ENCODE data around the gene NPR2.
A peak's percentile ranks its signal among the peaks of the same experiment; 100 is the strongest.

Gene NPR2

DNA sequence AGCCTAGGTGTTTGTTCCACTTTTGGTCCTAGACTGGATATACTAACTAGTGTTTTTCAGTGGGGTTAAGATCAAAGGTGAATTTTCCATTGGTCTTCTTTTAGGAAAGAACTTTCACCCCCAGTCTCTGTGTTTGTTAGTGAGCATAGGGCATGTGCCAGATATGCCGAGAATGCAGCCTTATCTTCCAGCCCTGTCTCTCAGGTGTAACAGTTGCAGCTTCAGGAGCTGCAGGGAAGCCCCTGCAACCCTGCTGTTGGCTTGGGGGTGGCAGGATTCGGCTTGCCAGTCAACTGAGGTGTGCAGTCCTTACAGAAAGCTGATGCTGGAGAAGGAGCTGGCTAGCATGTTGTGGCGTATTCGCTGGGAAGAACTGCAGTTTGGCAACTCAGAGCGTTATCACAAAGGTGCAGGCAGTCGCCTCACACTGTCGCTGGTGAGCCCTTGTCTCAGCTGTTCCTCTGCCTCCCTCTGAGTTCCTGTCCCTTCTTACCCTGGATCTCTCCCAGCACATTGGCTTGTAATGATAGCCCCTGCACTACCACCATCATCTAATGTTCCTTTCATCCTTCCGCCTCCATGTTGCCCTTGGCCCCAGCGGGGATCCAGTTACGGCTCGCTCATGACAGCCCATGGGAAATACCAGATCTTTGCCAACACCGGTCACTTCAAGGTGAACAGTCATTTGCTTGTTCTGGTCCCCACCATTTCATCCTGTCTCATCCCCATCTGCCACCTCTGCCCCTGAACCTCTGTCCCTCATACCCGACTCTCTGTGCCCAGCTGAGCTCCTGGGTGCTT is 10.1 kb downstream of the NPR2 start:
- no peak for DNase-seq

DNA sequence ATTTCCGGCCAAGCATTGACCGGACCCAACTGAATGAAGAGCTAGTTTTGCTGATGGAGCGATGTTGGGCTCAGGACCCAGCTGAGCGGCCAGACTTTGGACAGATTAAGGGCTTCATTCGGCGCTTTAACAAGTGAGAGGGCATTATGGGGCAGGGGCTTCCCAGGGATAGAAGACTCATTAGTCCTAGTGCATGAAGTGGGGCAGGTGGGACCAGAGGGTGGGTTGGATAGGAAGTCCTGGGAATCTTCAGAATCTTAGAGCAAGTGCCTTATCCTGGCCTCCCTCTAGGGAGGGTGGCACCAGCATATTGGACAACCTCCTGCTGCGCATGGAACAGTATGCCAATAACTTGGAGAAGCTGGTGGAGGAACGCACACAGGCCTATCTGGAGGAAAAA is 14.7 kb downstream of the NPR2 start:
- DNase-seq: no peak

DNA sequence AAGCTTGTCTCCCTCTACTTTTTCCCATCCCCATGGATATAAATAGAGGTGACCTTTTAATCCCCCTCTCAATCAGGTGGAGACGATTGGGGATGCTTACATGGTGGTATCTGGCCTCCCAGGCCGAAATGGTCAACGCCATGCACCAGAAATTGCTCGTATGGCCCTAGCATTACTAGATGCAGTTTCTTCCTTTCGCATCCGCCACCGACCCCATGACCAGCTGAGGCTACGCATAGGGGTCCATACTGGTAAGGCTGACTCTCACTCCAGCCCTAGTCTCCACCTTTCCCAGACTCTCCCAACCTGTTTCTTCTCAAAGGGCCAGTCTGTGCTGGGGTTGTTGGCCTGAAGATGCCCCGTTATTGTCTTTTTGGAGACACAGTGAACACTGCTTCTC is 17.0 kb downstream of the NPR2 start:
- no peak for DNase-seq

DNA sequence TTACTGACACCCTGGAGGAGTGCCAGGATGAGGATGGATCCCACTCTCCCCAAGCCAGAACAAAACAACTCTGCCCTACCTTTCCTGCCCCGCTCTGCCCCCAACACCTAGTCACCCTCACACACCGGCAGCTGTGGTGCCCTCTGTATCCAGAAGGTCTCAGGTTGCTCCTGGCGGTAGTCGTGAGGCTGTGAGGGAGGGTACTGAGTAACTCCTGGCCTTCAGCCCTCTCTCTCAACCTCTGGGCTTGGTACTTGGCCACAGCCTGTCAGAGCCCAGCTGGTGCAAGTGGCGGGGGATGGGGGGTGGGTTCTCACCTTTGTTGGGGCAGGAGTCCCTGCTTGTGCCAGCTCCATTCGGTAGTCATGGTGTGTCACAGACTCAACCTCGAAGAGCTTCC is 18.7 kb downstream of the NPR2 start:
- DNase-seq: no peak

DNA sequence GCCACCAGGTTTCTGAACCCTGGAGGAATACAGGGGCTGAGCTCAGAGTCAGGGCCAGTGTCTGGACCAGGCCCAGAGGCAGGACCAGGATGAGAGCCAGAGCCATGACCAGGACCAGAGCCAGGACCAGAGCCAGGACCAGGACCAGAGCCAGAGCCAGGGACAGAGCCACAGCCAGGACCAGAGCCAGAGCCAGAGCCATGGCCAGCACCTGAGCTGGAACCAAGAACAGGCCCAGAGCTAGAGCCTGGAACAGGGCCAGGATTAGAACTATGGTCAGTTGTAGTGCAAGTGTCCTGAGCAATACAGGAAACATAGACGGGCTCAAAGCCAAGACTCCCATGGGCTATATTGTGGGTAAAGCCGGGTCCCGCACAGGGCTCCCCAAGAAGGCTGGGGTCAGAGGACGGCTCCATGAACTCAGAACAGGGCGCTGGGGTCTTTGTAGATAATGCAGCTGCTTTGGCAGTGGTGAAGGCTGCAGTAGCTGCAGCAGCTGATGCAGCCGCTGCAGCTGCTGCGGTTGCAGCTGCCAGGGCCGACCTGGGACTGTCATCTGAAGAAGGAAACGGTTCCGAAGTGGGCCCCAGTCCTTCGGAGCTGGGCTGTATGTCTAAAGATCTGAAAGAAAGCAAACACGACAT is 20.1 kb downstream of the NPR2 start:
- DNase-seq: no peak

DNA sequence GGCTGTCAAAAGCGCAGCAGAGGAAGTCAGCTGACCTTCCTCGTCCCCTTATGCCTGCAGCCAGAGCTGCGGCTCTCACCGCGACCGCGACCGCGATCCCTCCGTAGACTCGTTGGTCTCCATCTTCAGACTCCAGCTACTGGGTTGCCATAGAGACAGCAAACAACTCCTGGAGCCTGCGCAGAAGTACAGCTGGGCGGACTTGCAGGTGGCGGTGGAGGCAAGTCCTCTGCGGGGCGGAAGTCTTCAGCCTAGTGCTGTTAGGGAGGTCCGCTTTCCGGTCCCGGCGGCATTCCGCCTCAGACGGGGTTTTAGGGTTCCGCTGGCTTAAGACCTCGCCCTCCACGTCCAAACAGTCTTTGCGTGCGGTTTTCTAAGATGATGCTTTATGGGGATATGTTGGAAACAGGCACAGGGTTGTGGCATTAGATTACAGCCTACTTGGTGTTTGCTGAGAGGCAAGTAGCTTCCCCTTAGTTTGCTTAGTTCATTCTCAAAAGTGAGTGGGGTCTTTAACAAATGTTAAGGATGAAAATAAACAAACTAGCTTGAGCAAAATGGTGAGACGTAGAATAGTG is 20.7 kb downstream of the NPR2 start, which contains the start of gene SPAG8:
SPAG8 (minus strand) TSS at position 238 of the 578 bp plus-strand sequence; CDS start at position 123, 115 bp downstream.
- DNase-seq: peak; percentile 94

DNA sequence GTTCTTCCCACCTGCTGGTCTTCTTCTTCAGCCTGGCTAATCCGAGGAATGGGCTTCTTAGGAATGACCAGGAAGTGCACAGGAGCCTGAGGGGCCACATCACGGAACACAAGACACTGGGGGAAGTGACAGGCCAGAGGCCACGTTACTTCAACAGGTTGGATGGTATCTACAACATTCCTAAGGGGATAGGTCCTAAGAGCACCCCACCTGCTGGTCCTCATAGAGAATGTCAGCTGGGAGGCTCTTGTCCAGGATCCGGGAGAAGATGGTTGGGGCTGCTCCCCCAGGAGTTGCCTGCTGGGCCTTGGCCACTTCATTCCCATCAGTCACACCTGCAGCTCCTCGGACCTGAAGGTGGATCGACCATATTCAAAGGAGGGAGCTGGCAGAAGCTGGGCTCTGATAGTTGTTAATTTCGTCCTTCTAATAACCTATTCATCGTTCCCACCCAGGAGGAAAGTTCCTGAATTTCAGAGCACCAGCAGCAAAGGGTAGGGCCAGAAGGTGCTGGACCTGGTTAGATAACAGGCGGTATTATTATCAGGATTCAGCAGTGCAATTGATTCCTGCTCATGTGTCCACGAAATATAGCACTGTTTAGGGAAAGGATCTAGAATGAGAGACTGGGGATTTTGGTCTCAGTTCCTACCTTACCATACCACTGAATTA is 22.2 kb downstream of the NPR2 start:
- no peak for DNase-seq

DNA sequence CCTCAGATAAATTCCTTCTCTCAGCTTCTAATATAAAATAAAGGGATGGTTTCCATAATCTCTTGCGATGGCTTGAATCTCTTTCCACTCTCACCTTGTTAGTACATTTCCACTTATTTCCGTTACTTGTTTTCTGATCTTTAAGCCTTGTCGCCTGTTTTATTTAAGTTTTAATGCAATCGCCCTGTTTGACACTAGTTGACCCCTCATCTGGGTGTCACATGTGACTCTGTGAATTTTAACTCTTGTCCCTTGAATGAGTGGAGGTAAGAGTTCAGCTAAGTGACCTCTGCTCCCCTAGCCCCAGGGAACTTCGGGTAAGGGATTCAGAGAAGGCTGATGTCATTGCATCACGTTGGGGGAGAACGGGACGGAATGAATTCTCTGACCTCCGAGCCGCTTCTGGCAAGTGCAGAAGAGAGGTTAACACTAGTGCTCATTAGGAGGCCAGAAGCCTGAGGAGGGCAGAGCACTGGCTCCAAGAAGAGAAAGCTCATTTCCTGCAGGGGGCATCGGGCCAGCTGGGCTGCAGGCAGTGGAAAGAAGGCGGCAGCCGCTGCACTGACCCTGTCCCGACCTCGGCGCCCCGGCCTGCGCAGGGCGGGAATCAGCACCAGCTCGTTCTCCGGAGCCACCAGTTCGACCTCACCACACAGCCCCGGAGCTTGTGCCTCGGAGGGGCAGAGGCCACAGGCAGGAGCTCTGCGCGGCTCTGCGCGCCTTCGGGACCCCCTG is 22.9 kb downstream of the NPR2 start:
- DNase-seq: peak; percentile 65

DNA sequence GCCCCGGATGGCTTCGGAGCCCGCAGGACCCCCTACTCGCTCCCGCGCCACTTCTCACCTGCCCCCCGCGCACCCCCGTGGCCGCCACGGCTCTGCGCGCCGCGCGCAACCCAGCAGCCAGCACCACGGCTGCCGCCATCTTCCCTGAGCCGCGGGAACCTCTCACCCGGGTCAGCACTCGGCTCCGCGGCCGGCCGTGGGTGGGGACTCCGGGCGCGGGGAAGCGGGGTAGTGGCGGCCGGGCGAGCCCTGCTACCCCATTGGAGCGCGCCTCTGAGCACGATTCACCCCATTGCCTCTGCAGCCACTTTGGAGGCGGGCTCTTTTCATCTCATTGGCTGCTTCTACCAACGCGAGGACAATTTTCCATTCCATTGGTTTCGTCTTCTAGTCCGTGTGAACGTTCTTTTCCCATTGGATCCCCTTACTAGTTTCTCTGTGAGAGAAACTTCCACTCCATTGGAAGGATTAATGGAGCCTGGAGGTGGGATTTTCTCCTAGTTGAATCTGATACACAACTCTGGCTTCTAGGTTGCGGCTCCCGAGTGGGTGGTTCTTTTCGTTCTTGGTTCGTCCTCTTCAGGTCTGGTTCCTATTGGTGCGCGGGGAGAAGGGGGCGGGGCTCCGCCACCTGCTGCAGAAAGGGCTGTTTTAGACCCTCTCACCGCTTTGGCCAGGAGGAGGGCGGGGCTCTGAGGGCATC is 23.6 kb downstream of the NPR2 start, which contains the start of gene HINT2:
HINT2 (minus strand) TSS at position 202 of the 703 bp plus-strand sequence; CDS start at position 139, 63 bp downstream.
- peak; percentile 98 for DNase-seq

DNA sequence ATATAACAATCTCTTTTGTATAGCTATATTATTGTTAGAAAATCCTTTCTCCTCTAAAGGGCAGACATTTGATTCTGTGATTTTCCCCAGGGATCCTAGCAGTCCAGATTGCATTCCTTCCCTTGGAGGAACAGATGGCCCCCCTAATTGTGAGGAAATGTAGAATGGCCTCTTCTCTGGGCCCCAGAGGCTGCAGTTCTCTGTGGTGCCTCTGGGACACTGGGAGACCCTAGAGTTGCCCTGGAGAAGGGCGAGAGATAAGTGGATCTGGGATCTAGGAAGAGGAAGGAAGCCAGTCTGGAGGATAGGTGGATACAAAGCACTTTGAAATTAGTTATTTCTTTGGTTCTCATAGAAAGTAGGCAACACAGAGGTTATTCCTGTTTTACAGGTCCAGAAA is 25.3 kb downstream of the NPR2 start:
- DNase-seq: no peak

DNA sequence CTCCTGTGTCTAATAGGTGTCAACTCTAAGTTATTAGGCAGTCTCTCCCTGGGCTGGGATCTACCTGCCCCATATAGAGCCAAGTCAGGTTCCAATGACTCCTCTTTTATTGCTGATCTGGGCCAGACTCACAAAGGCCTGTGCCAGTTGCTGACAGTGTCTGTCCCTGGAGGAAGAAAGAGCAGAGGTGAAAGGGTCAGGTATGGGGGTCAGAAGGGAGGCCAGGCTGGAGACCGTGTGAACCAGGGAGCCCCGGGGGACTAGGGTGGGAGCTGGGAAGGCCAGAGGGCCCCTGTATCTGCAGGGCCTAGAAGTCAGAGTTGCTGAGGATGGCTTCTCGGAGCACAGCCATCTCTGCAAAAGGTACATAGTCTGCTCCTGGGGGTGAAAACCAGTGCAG is 26.9 kb downstream of the NPR2 start:
- DNase-seq: no peak

DNA sequence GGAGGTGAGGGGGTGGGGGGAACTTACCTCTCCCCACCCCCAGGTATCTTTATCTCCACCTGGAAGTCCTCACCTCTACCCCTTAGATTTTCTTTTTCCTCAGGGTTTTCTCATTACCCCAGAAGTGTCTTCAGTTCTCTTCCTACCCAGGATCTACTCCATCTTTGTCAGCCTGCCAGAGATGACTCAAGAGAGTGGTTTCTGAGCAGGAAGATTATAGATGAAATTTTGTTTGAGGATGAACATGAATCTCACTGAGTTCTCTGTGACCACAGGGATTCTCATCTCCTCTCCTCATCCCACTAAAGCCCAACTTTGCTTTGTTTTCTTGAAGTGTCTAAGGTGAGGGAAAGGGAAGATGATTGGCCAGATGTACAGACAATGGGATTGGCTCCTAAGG is 28.7 kb downstream of the NPR2 start:
- no peak for DNase-seq

DNA sequence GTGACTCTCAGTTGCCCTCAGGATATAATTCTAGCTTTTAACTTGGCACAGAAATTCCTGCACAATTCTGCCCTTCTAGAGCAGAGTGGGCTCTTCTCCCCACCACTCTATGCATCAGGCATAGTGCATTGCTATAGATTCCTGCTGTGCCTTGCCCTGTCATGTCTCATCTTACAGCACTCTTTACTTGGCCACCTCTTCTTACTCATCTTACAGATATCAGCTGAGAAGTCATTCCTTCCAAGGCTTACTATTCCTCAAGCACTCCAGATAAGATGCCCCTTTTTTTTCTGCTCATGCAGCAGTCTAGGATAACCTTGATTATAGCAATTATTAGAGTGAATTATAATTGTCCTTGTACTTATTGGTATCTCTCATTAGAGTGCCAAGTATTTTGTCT is 31.5 kb downstream of the NPR2 start:
- DNase-seq: no peak

DNA sequence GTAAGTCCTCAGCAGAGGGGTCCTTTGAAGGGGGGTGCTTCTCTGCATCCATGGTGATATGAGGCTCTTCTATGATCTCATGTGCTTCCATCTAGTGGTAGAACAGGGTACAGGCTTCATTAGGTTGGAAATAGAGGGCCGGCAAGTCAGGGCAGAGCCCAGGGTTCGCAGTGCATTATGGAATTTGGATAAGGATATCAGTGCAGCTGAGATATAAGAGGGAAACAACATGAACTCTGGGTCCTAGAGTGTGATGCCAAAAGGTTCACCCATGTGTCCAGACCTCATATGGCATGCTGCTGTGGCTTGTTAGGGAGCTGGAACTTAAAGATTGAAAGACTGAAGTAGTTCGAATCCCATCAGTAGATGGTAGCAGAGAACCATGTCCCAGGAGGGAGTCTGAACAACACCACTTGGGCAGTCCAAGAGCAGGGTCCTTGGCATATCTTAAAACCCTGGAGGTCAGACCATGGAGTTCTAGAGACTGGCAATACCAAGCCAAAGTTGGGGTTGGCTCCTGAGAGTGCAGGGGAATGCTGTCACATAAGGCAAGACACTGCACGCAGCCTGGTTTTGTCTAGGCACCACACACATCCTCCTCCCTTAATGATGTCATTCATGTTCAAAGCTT is 34.8 kb downstream of the NPR2 start:
- DNase-seq: peak; percentile 62

DNA sequence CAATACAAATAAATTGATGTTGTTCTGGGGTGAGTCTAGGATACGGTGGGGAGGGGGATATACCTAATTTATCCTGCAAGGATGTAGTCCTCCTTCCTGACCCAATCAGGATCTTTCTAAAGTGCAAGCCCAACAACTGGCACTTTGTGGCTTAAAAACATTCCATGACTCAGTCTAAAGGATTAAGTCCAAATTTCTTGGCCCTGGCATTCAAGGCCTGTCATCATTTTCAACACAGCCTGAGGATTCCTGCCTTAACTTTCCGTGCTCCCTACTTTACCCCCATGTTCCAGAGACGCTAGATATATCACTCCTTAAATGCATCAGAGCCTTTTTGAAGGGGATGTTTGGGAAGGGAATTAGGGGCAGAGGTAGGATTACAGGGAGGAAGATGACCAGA is 36.1 kb downstream of the NPR2 start:
- DNase-seq: no peak

DNA sequence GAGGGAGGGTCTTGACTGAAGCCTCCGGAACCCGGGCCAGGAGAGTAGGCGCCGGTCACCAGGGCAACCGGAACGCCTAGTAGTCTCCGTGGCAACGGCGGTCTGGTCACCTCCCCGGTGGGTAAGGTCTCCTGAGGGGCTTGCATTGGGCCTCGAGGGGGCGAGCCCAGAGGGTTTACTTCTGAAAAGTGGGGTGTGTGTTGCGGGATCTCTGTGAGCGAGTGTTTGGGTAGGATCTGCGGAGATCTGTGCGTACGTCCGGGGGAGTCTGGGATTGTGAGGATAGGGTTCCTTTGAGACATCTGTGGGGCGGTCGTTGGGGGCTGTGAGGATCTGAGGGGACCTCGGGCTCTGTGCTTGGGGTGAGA is 37.3 kb downstream of the NPR2 start, which contains the start of gene FAM221B:
FAM221B (minus strand) TSS at position 17 of the 368 bp plus-strand sequence. CDS start 2,571 bp downstream, outside the sequence.
- DNase-seq: no peak

DNA sequence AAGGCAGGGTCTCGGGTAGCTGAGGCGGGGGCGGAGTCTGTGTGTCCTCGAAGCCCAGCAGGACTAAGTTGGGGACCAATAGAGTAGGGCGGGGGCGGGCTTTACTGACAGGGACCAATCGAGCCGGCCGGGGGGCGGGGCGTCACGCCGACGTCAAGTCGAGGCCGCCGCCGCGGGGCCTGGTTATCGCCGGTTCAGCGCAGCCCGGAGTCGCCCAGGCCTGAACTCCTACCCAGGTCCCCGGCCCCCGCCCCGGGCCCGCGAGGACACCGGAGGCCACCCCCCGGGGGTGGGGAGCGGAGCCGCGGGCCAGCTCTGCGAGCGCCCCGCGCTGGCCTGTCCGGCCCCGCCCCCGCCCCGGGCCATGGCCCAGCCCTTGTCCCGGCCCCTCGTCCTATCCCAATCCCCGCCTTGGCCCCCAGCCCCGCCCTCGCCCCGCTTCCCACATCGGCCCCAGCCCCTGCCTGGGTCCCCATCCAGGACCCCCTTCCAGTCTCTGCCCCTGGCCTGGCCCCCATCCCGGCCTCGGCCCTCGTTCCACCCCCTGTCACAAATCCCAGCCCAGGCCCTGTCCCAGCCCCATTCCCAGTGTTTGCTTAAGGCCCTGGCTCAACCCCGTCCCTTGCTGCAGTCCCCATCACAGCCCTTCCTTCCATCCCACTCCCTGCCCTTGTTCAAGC is 37.8 kb downstream of the NPR2 start, which contains the start of gene TMEM8B:
TMEM8B (plus strand) TSS at position 145 of the 680 bp plus-strand sequence; CDS start at position 365, 220 bp downstream.
- DNase-seq: peak; percentile 92

DNA sequence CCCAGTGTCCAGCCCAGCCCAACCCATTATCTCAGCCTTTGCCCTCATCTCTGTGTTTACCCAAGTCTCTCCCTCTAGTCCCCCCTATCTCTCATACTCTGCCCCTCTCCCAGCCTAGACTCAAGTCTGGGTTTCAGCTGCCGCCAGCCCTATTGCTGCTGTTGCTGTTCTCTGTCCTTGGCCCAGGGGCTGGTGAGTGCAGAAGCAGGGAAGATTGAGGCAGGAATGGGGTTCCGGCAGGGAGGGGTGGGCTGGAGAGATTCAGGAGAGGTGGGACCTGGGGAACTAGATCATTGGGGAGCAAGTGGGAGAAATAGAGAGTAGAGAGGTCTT is 38.3 kb downstream of the NPR2 start:
- no peak for DNase-seq

DNA sequence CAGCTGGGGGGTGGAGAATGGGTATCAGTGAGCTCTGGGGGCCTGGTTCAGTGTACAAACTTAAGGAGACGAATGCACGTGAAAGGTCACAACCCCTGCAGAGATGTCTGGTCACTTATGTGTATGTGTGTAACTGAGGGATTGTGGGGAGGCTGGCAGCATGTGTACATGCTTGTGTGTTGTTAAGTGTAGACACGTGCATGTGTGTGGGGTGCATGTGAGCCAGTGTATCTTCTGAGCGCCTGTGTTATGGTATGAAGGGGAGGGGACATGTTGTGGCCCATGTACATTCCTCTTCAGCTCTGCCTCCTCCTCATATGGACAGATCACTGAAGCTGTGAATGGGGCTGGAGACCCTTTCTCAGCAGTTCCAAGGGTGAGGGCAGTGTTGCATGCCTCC is 39.6 kb downstream of the NPR2 start:
- DNase-seq: no peak

DNA sequence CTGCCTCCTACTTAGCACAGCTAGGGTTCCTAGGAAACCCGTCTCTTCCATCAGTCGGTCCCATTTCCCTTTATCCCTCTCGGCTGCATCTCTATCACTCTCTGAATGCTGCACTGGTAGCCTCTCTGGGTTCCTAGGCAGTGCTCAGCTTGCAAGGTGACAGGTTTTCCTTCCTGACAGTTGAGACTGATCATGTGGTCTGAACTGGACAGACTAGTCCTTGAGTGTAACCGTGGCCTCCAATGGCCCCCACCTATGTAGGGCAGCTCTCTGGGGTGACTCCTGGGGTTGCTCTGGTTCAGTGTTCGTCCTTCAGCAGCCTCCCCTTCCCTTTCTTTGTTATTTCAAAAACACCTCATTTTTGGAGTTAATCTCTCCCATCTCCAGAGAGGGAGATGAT is 41.4 kb downstream of the NPR2 start:
- DNase-seq: no peak
